ENCODE measurements around the gene GALP. TPM values are rescaled to one million over a fixed set of nuclear protein-coding genes. Genes with fewer than 3 reads are reported as not detected.

GALP gene
- total RNA-seq, 1 donor from 2014 or later: not detected

- H3K36me3 ChIP-seq: peaks cover 0 to 9% of the 10 kb centered on the region in 2 donors
Observed at GRCh38 chr19:56153507-56153906, 22.3 kb upstream of the GALP start.

DNA sequence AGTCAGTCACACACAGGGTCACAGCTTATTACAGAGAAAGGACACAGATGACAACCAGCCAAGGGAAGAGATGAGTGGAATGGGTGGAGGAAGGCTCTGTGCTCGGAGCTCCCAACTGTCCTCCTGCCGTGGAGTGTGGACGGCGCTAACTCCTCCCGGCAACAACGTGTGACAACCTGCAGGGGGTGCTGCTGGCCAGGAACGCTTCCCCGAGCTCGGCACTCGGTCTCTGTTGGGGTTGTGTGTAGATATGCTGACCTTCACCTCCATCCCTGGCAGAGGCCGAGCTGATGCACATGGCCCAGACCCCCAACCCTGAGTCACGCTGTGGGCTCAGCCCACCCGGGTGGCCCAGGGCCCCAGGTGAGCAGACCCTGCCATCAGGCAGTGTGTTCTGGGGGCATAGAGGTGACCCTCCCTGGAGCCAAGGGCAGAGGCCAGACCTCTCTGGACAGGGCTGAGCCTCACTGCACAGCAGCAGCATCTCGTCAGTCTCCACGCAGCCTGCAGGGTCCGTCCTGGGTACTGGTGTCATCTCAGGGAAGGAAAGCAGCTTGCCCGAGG is 20.6 kb upstream of the GALP start:
- Histone ChIP-seq H3K27me3 (no peaks in the 10 kb centered on the region), H3K4me3 (no peak overlapping the region), H3K36me3 (peaks cover 0 to 22% of the 10 kb centered on the region in 2 donors), H3K4me1 (no peaks in the 10 kb centered on the region), H3K9me3 (no peaks in the 10 kb centered on the region), H3K27ac (no peak overlapping the region)
- intact Hi-C loops (cut with DNase I): no loop called here
- no peak for TF ChIP-seq POLR2AphosphoS5 (IDR thresholded peaks at IDR 0.05; ENCODE audit: insufficient read depth in 1 of 2, low read depth in 1 of 2)
- TF ChIP-seq POLR2A (IDR thresholded peaks at IDR 0.05): no peak
- no peak for TF ChIP-seq CTCF (IDR thresholded peaks at IDR 0.05)
- no peak for DNase-seq (ENCODE audit: extremely low spot score in 2 of 2)

More at GRCh38 chr19:56153507-56153906, 22.3 kb upstream of the GALP start:
- Histone ChIP-seq H3K4me1 (no peaks in the 10 kb centered on the region), H3K27ac (no peak overlapping the region), H3K9me3 (no peaks in the 10 kb centered on the region), H3K27me3 (no peaks in the 10 kb centered on the region), H3K4me3 (no peak overlapping the region)
- intact Hi-C loops (cut with DNase I): no loop called here
- TF ChIP-seq POLR2A (IDR thresholded peaks at IDR 0.05) (no peak), CTCF (IDR thresholded peaks at IDR 0.05) (no peak), POLR2AphosphoS5 (IDR thresholded peaks at IDR 0.05; ENCODE audit: insufficient read depth in 1 of 2, low read depth in 1 of 2) (no peak)
- DNase-seq (ENCODE audit: extremely low spot score in 2 of 2): no peak

DNA sequence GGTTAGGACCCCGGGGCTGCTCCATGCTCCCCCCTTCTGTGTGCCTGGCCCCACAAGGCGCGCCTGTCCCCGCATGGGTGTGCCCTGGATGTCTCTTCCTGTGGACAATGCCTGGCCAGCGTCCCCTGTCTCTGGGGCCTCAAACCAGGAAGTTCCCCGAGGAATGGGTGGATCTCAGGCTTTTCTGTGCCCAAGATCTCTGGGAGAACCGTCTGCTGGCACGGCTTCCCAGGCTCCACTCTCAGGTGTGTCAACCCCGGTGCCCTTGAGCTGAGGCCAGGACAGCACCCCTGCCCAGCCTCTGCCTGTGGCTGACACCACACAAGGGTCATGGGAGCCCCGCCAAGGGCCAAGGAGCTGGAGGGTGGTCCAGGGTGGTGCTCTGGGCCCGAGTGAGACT is 19.0 kb upstream of the GALP start:
- no peak overlapping the region for H3K4me3 ChIP-seq
- TF ChIP-seq POLR2A (IDR thresholded peaks at IDR 0.05) (no peak), CTCF (IDR thresholded peaks at IDR 0.05) (no peak), POLR2AphosphoS5 (IDR thresholded peaks at IDR 0.05; ENCODE audit: insufficient read depth in 1 of 2, low read depth in 1 of 2) (no peak)
- intact Hi-C loops (cut with DNase I): no loop called here
- H3K27ac ChIP-seq: no peak overlapping the region
- no peaks in the 10 kb centered on the region for H3K4me1 ChIP-seq
- H3K27me3 ChIP-seq: no peaks in the 10 kb centered on the region
- peaks cover 0 to 26% of the 10 kb centered on the region in 2 donors for H3K36me3 ChIP-seq
- no peaks in the 10 kb centered on the region for H3K9me3 ChIP-seq
- DNase-seq (ENCODE audit: extremely low spot score in 2 of 2): no peak

GRCh38 chr19:56158170-56158757 is 17.5 kb upstream of the GALP start:
- H3K36me3 ChIP-seq: peaks cover 0 to 26% of the 10 kb centered on the region in 2 donors
- intact Hi-C loops (cut with DNase I): no loop called here
- no peak overlapping the region for H3K4me3 ChIP-seq
- H3K27ac ChIP-seq: no peak overlapping the region
- H3K27me3 ChIP-seq: no peaks in the 10 kb centered on the region
- DNase-seq (ENCODE audit: extremely low spot score in 2 of 2): no peak
- H3K9me3 ChIP-seq: no peaks in the 10 kb centered on the region
- TF ChIP-seq POLR2AphosphoS5 (IDR thresholded peaks at IDR 0.05; ENCODE audit: insufficient read depth in 1 of 2, low read depth in 1 of 2): no peak
- TF ChIP-seq POLR2A (IDR thresholded peaks at IDR 0.05): no peak
- no peak for TF ChIP-seq CTCF (IDR thresholded peaks at IDR 0.05)
- no peaks in the 10 kb centered on the region for H3K4me1 ChIP-seq

- Histone ChIP-seq H3K4me3 (no peak overlapping the region), H3K9me3 (no peaks in the 10 kb centered on the region), H3K27ac (no peak overlapping the region), H3K27me3 (no peaks in the 10 kb centered on the region), H3K36me3 (peaks cover 0 to 26% of the 10 kb centered on the region in 2 donors), H3K4me1 (no peaks in the 10 kb centered on the region)
- no peak for TF ChIP-seq CTCF (IDR thresholded peaks at IDR 0.05)
- no peak for TF ChIP-seq POLR2A (IDR thresholded peaks at IDR 0.05)
- no peak for TF ChIP-seq POLR2AphosphoS5 (IDR thresholded peaks at IDR 0.05; ENCODE audit: insufficient read depth in 1 of 2, low read depth in 1 of 2)
- DNase-seq (ENCODE audit: extremely low spot score in 2 of 2): no peak
- intact Hi-C loops (cut with DNase I): no loop called here
Observed at GRCh38 chr19:56159009-56159559, 16.7 kb upstream of the GALP start.

All from vagina (tissue), 2 donors.